Measurements from ENCODE around the gene MAST4.

The MAST4 gene

GRCh38 chr5:66927140-66927539, 330.9 kb downstream of the MAST4 start:
- FAIRE-seq, result no peak

GRCh38 chr5:66929281-66929680, 333.1 kb downstream of the MAST4 start:
- no peak for FAIRE-seq

GRCh38 chr5:66929995-66930394, 333.8 kb downstream of the MAST4 start:
- FAIRE-seq, result no peak

GRCh38 chr5:66931651-66932050, 335.5 kb downstream of the MAST4 start:
- FAIRE-seq, result no peak

- FAIRE-seq, result no peak
Observed at GRCh38 chr5:66932457-66932856, 336.3 kb downstream of the MAST4 start.

- no peak for FAIRE-seq
Observed at GRCh38 chr5:66933066-66933465, 336.9 kb downstream of the MAST4 start.

GRCh38 chr5:66939094-66939493, 342.9 kb downstream of the MAST4 start:
- FAIRE-seq, result no peak

GRCh38 chr5:66945389-66946349, 349.5 kb downstream of the MAST4 start:
- no peak for FAIRE-seq

GRCh38 chr5:66947458-66947857, 351.3 kb downstream of the MAST4 start:
- no peak for FAIRE-seq

- FAIRE-seq, result no peak
Observed at GRCh38 chr5:66949066-66949465, 352.9 kb downstream of the MAST4 start.

- FAIRE-seq, result no peak
Observed at GRCh38 chr5:66952153-66952552, 356.0 kb downstream of the MAST4 start.

- no peak for FAIRE-seq
Observed at GRCh38 chr5:66956439-66956838, 360.2 kb downstream of the MAST4 start.

- no peak for FAIRE-seq
Observed at GRCh38 chr5:66958201-66958979, 362.2 kb downstream of the MAST4 start.

- FAIRE-seq, result no peak
Observed at GRCh38 chr5:66958980-66959641, 362.9 kb downstream of the MAST4 start.

GRCh38 chr5:66959653-66960052, 363.5 kb downstream of the MAST4 start:
- no peak for FAIRE-seq

GRCh38 chr5:66960369-66961137, 364.4 kb downstream of the MAST4 start:
- no peak for FAIRE-seq

- no peak for FAIRE-seq
Observed at GRCh38 chr5:66963559-66963971, 367.4 kb downstream of the MAST4 start.

- FAIRE-seq, result no peak
Observed at GRCh38 chr5:66966439-66966838, 370.2 kb downstream of the MAST4 start.

GRCh38 chr5:66967102-66967501, 370.9 kb downstream of the MAST4 start:
- no peak for FAIRE-seq

GRCh38 chr5:66967826-66968262, 371.7 kb downstream of the MAST4 start:
- FAIRE-seq, result no peak

- no peak for FAIRE-seq
Observed at GRCh38 chr5:66969484-66969883, 373.3 kb downstream of the MAST4 start.

- no peak for FAIRE-seq
Observed at GRCh38 chr5:66969963-66970362, 373.8 kb downstream of the MAST4 start.

Data from A204.1 (cell line).